H9 (cell line): ENCODE data around the gene CLEC16A. TPM values are rescaled to one million over a fixed set of nuclear protein-coding genes. Genes with fewer than 3 reads are reported as not detected.

Source experiments
- DNase-seq: peaks from one replicate; pipeline ENCODE4 v3.0.0-alpha.2; 2017
- H2AFZ ChIP-seq: one replicate; pipeline ENCODE4 v1.6.1; 2013; ENCODE audit warnings: mild to moderate bottlenecking, low read length, control low read depth, moderate library complexity
- H2AK5ac ChIP-seq: 2 replicates; pipeline ENCODE4 v1.6.1; 2013; ENCODE audit warnings: low read length, control low read depth, mixed read lengths; ENCODE audit not compliant: insufficient read length
- H2BK120ac ChIP-seq: one replicate; pipeline ENCODE4 v1.6.1; 2013; ENCODE audit warnings: low read depth, mild to moderate bottlenecking, low read length, control low read depth, inconsistent platforms; ENCODE audit not compliant: poor library complexity, severe bottlenecking
- H2BK12ac ChIP-seq: 2 replicates; pipeline ENCODE4 v1.6.1; 2013; ENCODE audit warnings: low read length, control low read depth, mixed read lengths, low read depth; ENCODE audit not compliant: insufficient read length
- H2BK15ac ChIP-seq: 2 replicates; pipeline ENCODE4 v1.6.1; 2013; ENCODE audit warnings: low read depth, low read length, control low read depth
- H2BK20ac ChIP-seq: one replicate; pipeline ENCODE4 v1.6.1; 2013; ENCODE audit warnings: low read depth, mild to moderate bottlenecking, low read length, control low read depth, inconsistent platforms; ENCODE audit not compliant: poor library complexity, severe bottlenecking
- H2BK5ac ChIP-seq: 2 replicates; pipeline ENCODE4 v1.6.1; 2013; ENCODE audit warnings: low read length, control low read depth, mixed read lengths; ENCODE audit not compliant: insufficient read length
- H3K14ac ChIP-seq: 2 replicates; pipeline ENCODE4 v1.6.1; 2013; ENCODE audit warnings: low read length, control low read depth; ENCODE audit not compliant: insufficient read depth
- H3K18ac ChIP-seq: 2 replicates; pipeline ENCODE4 v1.6.1; 2013; ENCODE audit warnings: low read depth, mild to moderate bottlenecking, mixed read lengths, low read length, control low read depth; ENCODE audit not compliant: insufficient read length
- H3K23ac ChIP-seq: 2 replicates; pipeline ENCODE4 v1.6.1; 2013; ENCODE audit warnings: low read length, control low read depth, mixed read lengths, low read depth; ENCODE audit not compliant: insufficient read length
- H3K23me2 ChIP-seq: 2 replicates; pipeline ENCODE4 v1.6.1; 2013; ENCODE audit warnings: low read depth, mild to moderate bottlenecking, mixed read lengths, low read length, control low read depth; ENCODE audit not compliant: insufficient read length, poor library complexity, severe bottlenecking
- H3K27ac ChIP-seq: 2 replicates; pipeline ENCODE4 v1.5.1; 2013; ENCODE audit warnings: low read length, control low read depth, mixed read lengths, low read depth; ENCODE audit not compliant: insufficient read length
- H3K27me3 ChIP-seq: 2 replicates; pipeline ENCODE4 v1.6.1; 2013; ENCODE audit warnings: low read length, control low read depth, inconsistent platforms; ENCODE audit not compliant: insufficient read depth
- H3K4ac ChIP-seq: 2 replicates; pipeline ENCODE4 v1.6.1; 2013; ENCODE audit warnings: low read depth, mild to moderate bottlenecking, control low read depth, inconsistent platforms, low read length, moderate library complexity
- H3K4me1 ChIP-seq: 2 replicates; pipeline ENCODE4 v1.6.1; 2013; ENCODE audit warnings: low read length, control low read depth, inconsistent platforms; ENCODE audit not compliant: insufficient read depth
- H3K4me2 ChIP-seq: 2 replicates; pipeline ENCODE4 v1.6.1; 2013; ENCODE audit warnings: low read length, control low read depth, mixed read lengths; ENCODE audit not compliant: insufficient read length, insufficient read depth
- H3K56ac ChIP-seq: 2 replicates; pipeline ENCODE4 v1.6.1; 2013; ENCODE audit warnings: low read depth, mild to moderate bottlenecking, mixed read lengths, low read length, control low read depth; ENCODE audit not compliant: insufficient read length
- H3K79me1 ChIP-seq: 2 replicates; pipeline ENCODE4 v1.6.1; 2013; ENCODE audit warnings: low read depth, mild to moderate bottlenecking, moderate library complexity, low read length, control low read depth, inconsistent platforms; ENCODE audit not compliant: insufficient read depth, poor library complexity, severe bottlenecking
- H3K79me2 ChIP-seq: 2 replicates; pipeline ENCODE4 v1.6.1; 2013; ENCODE audit warnings: low read length, control low read depth, inconsistent platforms; ENCODE audit not compliant: insufficient read depth
- H3K9ac ChIP-seq: 2 replicates; pipeline ENCODE4 v1.6.1; 2013; ENCODE audit warnings: low read length, control low read depth, mixed read lengths; ENCODE audit not compliant: insufficient read length; ENCODE audit errors: extremely low read depth
- H3K9me3 ChIP-seq: one replicate; pipeline ENCODE4 v1.6.1; 2013; ENCODE audit warnings: low read depth, low read length, inconsistent platforms; ENCODE audit not compliant: control insufficient read depth
- H3T11ph ChIP-seq: one replicate; pipeline ENCODE4 v1.6.1; 2013; ENCODE audit warnings: mild to moderate bottlenecking, low read length, control low read depth, inconsistent platforms
- H4K20me1 ChIP-seq: one replicate; pipeline ENCODE4 v1.6.1; 2013; ENCODE audit not compliant: control insufficient read depth, insufficient read length, insufficient read depth
- H4K5ac ChIP-seq: 2 replicates; pipeline ENCODE4 v1.6.1; 2013; ENCODE audit warnings: low read depth, mild to moderate bottlenecking, mixed read lengths, low read length, control low read depth; ENCODE audit not compliant: insufficient read length
- H4K8ac ChIP-seq: replicated peaks from 2 replicates; pipeline ENCODE4 v1.6.1; 2013; ENCODE audit warnings: low read length, control low read depth, mixed read lengths, low read depth; ENCODE audit not compliant: insufficient read length
- H4K91ac ChIP-seq: 2 replicates; pipeline ENCODE4 v1.6.1; 2013; ENCODE audit warnings: low read depth, mild to moderate bottlenecking, moderate library complexity, mixed read lengths, low read length, control low read depth; ENCODE audit not compliant: insufficient read length
- H3K27ac Mint-ChIP-seq, 3 experiments: 2 replicates in 2 of 3; 3 replicates in 1 of 3; pipeline ENCODE4 v1.8.0; 2020 to 2021; ENCODE audit warnings: mixed read lengths in 3 of 3, mild to moderate bottlenecking in 1 of 3, moderate library complexity in 1 of 3
- H3K27me3 Mint-ChIP-seq: 2 replicates; pipeline ENCODE4 v1.8.0; 2021; ENCODE audit warnings: low read depth, mild to moderate bottlenecking, moderate library complexity, mixed read lengths
- H3K36me3 Mint-ChIP-seq, 3 experiments: 2 replicates in 2 of 3; 3 replicates in 1 of 3; pipeline ENCODE4 v1.8.0; 2020 to 2021; ENCODE audit warnings: low read depth in 3 of 3, mixed read lengths in 3 of 3; ENCODE audit not compliant: insufficient read depth in 1 of 3
- H3K4me1 Mint-ChIP-seq, 2 experiments: 2 replicates each; pipeline ENCODE4 v1.8.0; 2020; ENCODE audit warnings: mixed read lengths in 2 of 2
- H3K4me3 Mint-ChIP-seq, 2 experiments: 2 replicates in 1 of 2; 3 replicates in 1 of 2; pipeline ENCODE4 v1.8.0; 2020 to 2021; ENCODE audit warnings: mild to moderate bottlenecking in 2 of 2, mixed read lengths in 2 of 2, moderate library complexity in 1 of 2
- H3K9me3 Mint-ChIP-seq, 2 experiments: 2 replicates in 1 of 2; 3 replicates in 1 of 2; pipeline ENCODE4 v1.8.0; 2020; ENCODE audit warnings: mild to moderate bottlenecking in 2 of 2, mixed read lengths in 2 of 2, moderate library complexity in 1 of 2
- CTCF ChIP-seq: fragments of 200-600 bp; sonication (generic); conservative IDR thresholded peaks from 3 replicates; pipeline ENCODE4 v1.8.0; 2021; ENCODE audit warnings: antibody characterized with exemption, mild to moderate bottlenecking
- WGBS: extraction: QIAGEN DNeasy Blood & Tissue Kit; methylation state at CpG from one replicate; pipeline ENCODE4 v1.1.7; 2013; ENCODE audit warnings: missing lambda C conversion rate, low lambda C conversion rate, mixed read lengths; ENCODE audit not compliant: insufficient read length; ENCODE audit errors: extremely low coverage; 5-methylcytosine and 5-hydroxymethylcytosine counted together
- total RNA-seq: library from RNA; stranded (reverse); gene quantifications from 2 replicates; pipeline ENCODE4 v1.2.1, GENCODE V29; 2021

The CLEC16A gene
- total RNA-seq, 1 experiment from 2014 or later = 15.2 TPM

GRCh38 chr16:11022002-11022401 is 77.6 kb downstream of the CLEC16A start:
- Histone ChIP-seq H3K9me3 (no peaks in the 10 kb centered on the region), H3K4me1 (no peaks in the 10 kb centered on the region), H4K5ac (no peak overlapping the region), H3T11ph (no peak overlapping the region), H3K79me1 (no peaks in the 10 kb centered on the region), H4K91ac (no peak overlapping the region), H2BK12ac (no peak overlapping the region), H3K18ac (no peak overlapping the region), H3K4ac (no peak overlapping the region), H2AK5ac (no peak overlapping the region), H3K23ac (no peak overlapping the region), H4K20me1 (no peaks in the 10 kb centered on the region), H2BK15ac (no peak overlapping the region), H3K79me2 (no peaks in the 10 kb centered on the region), H4K8ac (no peak overlapping the region), H3K4me2 (no peak overlapping the region), H3K14ac (no peak overlapping the region), H2BK20ac (no peak overlapping the region), H2BK5ac (no peak overlapping the region), H3K27me3 (no peaks in the 10 kb centered on the region), H3K56ac (no peak overlapping the region), H3K27ac (no peak overlapping the region), H3K9ac (no peak overlapping the region), H2BK120ac (no peak overlapping the region), H3K23me2 (no peaks in the 10 kb centered on the region), H2AFZ (no peak overlapping the region)
- no CpG with 5 or more reads among the region's 3 CpGs for WGBS
- no peak overlapping the region for H3K4me3 Mint-ChIP-seq
- H3K27ac Mint-ChIP-seq = peak overlapping the region in 1 of 3 experiments; percentile 7; a peak in 1 of 7 replicates
- H3K36me3 Mint-ChIP-seq = peaks cover 8 to 24% (median 23%) of the 10 kb centered on the region in 3 experiments
- no peaks in the 10 kb centered on the region; the same call in 1 of the 2 replicates for H3K27me3 Mint-ChIP-seq
- peaks cover 4% of the 10 kb centered on the region in 2 experiments; a peak in 2 of 4 replicates for H3K4me1 Mint-ChIP-seq
- no peak for TF ChIP-seq CTCF
- 0 out of 5 replicates have a peak, but pooled peaks cover 0 to 2% of the 10 kb centered on the region in 2 experiments for H3K9me3 Mint-ChIP-seq
- no peak for DNase-seq
